ENCODE data around the gene TRIO. TPM values are rescaled to one million over a fixed set of nuclear protein-coding genes. Genes with fewer than 3 reads are reported as not detected.

The TRIO gene
- total RNA-seq, 1 experiment from 2014 or later, result 68.4 TPM

- Histone ChIP-seq H4K20me1 (ENCODE audit: insufficient read depth) (no peaks in the 10 kb centered on the region), H3K36me3 (ENCODE audit: control insufficient read depth in 1 of 2, insufficient read depth in 2 of 2, low read length in 2 of 2) (no peaks in the 10 kb centered on the region; a peak in 1 of 4 replicates), H3K4me3 (replicated peaks in 1 of 2; ENCODE audit: low read depth in 1 of 2, low read length in 2 of 2) (no peak overlapping the region), H3K4me2 (ENCODE audit: low read length) (no peak overlapping the region), H3K9me2 (ENCODE audit: insufficient read depth) (no peaks in the 10 kb centered on the region), H3K79me2 (ENCODE audit: insufficient read depth, low read length) (no peaks in the 10 kb centered on the region), H3K4me1 (ENCODE audit: control insufficient read depth in 1 of 2, insufficient read depth in 2 of 2, low read length in 2 of 2) (no peaks in the 10 kb centered on the region; a peak in 1 of 4 replicates), H3K27ac (ENCODE audit: low read depth, low read length) (no peak overlapping the region), H3K27me3 (ENCODE audit: insufficient read depth, low read length) (no peaks in the 10 kb centered on the region), H2AFZ (ENCODE audit: low read depth, low read length, poor library complexity, severe bottlenecking) (no peak overlapping the region), H3K9ac (ENCODE audit: low read length) (no peak overlapping the region), H3K9me3 (ENCODE audit: control insufficient read depth in 1 of 2, insufficient read depth in 1 of 2, low read depth in 1 of 2, low read length in 2 of 2) (no peaks in the 10 kb centered on the region)
- RAD21 ChIA-PET (ENCODE audit: low non-redundant PET in 1 of 2, low total read pairs in 2 of 2, uncharacterized antibody in 2 of 2, unreplicated experiment in 2 of 2), result no interaction called here
- no peak for TF ChIP-seq FOSL1 (IDR thresholded peaks at IDR 0.05; ENCODE audit: low read depth)
- TF ChIP-seq REST (IDR thresholded peaks at IDR 0.05; ENCODE audit: low read depth), result no peak
- TF ChIP-seq EGR1 (IDR thresholded peaks at IDR 0.05; ENCODE audit: low read depth), result no peak
- DNase-seq (ENCODE audit: low read depth, low spot score) (no peak), ATAC-seq (no peak)
- POLR2A ChIA-PET, result no interaction called here
- no TSS peak for BruUV-seq (replicated peaks)
- CTCF ChIA-PET, result no interaction called here
- intact Hi-C loops (cut with micrococcal nuclease), result no loop called here
Observed at GRCh38 chr5:14440582-14441431, 297.7 kb downstream of the TRIO start.

- BruUV-seq (replicated peaks), result no TSS peak
- H3K9me3 ChIP-seq (ENCODE audit: control insufficient read depth in 1 of 2, insufficient read depth in 1 of 2, low read depth in 1 of 2, low read length in 2 of 2), result no peaks in the 10 kb centered on the region
- H3K4me1 ChIP-seq (ENCODE audit: control insufficient read depth in 1 of 2, insufficient read depth in 2 of 2, low read length in 2 of 2), result no peaks in the 10 kb centered on the region; a peak in 1 of 4 replicates
- H3K9ac ChIP-seq (ENCODE audit: low read length), result no peak overlapping the region
- H3K27me3 ChIP-seq (ENCODE audit: insufficient read depth, low read length), result no peaks in the 10 kb centered on the region
- H3K4me2 ChIP-seq (ENCODE audit: low read length), result no peak overlapping the region
- no peak overlapping the region for H3K4me3 ChIP-seq (replicated peaks in 1 of 2; ENCODE audit: low read depth in 1 of 2, low read length in 2 of 2)
- no peak overlapping the region for H3K27ac ChIP-seq (ENCODE audit: low read depth, low read length)
- H2AFZ ChIP-seq (ENCODE audit: low read depth, low read length, poor library complexity, severe bottlenecking), result no peak overlapping the region
- H3K9me2 ChIP-seq (ENCODE audit: insufficient read depth), result no peaks in the 10 kb centered on the region
- no peak for ATAC-seq
- CTCF ChIA-PET, result no interaction called here
- RAD21 ChIA-PET (ENCODE audit: low non-redundant PET in 1 of 2, low total read pairs in 2 of 2, uncharacterized antibody in 2 of 2, unreplicated experiment in 2 of 2), result no interaction called here
- no peaks in the 10 kb centered on the region; a peak in 1 of 4 replicates for H3K36me3 ChIP-seq (ENCODE audit: control insufficient read depth in 1 of 2, insufficient read depth in 2 of 2, low read length in 2 of 2)
- intact Hi-C loops (cut with micrococcal nuclease), result no loop called here
- H3K79me2 ChIP-seq (ENCODE audit: insufficient read depth, low read length), result no peaks in the 10 kb centered on the region
- POLR2A ChIA-PET, result no interaction called here
- H4K20me1 ChIP-seq (ENCODE audit: insufficient read depth), result no peaks in the 10 kb centered on the region
- no peak for DNase-seq (ENCODE audit: low read depth, low spot score)
- TF ChIP-seq EZH2 (IDR thresholded peaks at IDR 0.05) (no peak), FOSL1 (IDR thresholded peaks at IDR 0.05; ENCODE audit: low read depth) (no peak), EZH2phosphoT487 (IDR thresholded peaks at IDR 0.05; ENCODE audit: borderline replicate concordance) (no peak), EGR1 (IDR thresholded peaks at IDR 0.05; ENCODE audit: low read depth) (no peak), CTCF (IDR thresholded peaks at IDR 0.05 in 2 of 3, conservative IDR thresholded peaks at IDR 0.05 in 1 of 3; ENCODE audit: borderline replicate concordance in 1 of 3, insufficient read depth in 1 of 3, low read depth in 2 of 3, low read length in 2 of 3) (no peak), TCF7L2 (IDR thresholded peaks at IDR 0.05; ENCODE audit: borderline replicate concordance, extremely low read depth, insufficient read depth, insufficient read length) (no peak), ELF1 (IDR thresholded peaks at IDR 0.05; ENCODE audit: borderline replicate concordance, low read depth) (no peak), ZFX (IDR thresholded peaks at IDR 0.05) (no peak), CBX3 (IDR thresholded peaks at IDR 0.05; ENCODE audit: low read depth) (no peak)
- TF ChIP-seq, protein P1, sequence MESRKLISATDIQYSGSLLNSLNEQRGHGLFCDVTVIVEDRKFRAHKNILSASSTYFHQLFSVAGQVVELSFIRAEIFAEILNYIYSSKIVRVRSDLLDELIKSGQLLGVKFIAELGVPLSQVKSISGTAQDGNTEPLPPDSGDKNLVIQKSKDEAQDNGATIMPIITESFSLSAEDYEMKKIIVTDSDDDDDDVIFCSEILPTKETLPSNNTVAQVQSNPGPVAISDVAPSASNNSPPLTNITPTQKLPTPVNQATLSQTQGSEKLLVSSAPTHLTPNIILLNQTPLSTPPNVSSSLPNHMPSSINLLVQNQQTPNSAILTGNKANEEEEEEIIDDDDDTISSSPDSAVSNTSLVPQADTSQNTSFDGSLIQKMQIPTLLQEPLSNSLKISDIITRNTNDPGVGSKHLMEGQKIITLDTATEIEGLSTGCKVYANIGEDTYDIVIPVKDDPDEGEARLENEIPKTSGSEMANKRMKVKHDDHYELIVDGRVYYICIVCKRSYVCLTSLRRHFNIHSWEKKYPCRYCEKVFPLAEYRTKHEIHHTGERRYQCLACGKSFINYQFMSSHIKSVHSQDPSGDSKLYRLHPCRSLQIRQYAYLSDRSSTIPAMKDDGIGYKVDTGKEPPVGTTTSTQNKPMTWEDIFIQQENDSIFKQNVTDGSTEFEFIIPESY (IDR thresholded peaks at IDR 0.05; ENCODE audit: extremely low read depth, insufficient replicate concordance, low read length), result no peak
Observed at GRCh38 chr5:14441641-14442040, 298.5 kb downstream of the TRIO start.

Measured in HCT116 (cell line).